Measurements from ENCODE around the gene OTUB2. TPM values are rescaled to one million over a fixed set of nuclear protein-coding genes. Genes with fewer than 3 reads are reported as not detected.

Gene OTUB2
- total RNA-seq, 1 experiment from 2014 or later = 3.4 TPM

Other genes starting within 250 kb of the OTUB2 start
- 0.26 TPM for gene PRIMA1, start 237.9 kb upstream of the OTUB2 start, total RNA-seq (2021; ENCODE audit: unreplicated experiment)
- gene FAM181A, start 99.0 kb upstream of the OTUB2 start, total RNA-seq (2021; ENCODE audit: unreplicated experiment) = not detected
- 0.28 TPM for gene ASB2, start 49.8 kb upstream of the OTUB2 start, total RNA-seq (2021; ENCODE audit: unreplicated experiment)
- not detected for gene CCDC197, start 29.0 kb upstream of the OTUB2 start, total RNA-seq (2021; ENCODE audit: unreplicated experiment)
- 103 TPM for gene DDX24, start 54.9 kb downstream of the OTUB2 start, total RNA-seq (2021; ENCODE audit: unreplicated experiment)
- 19.6 TPM for gene IFI27L1, start 55.0 kb downstream of the OTUB2 start, total RNA-seq (2021; ENCODE audit: unreplicated experiment)
- gene IFI27, start 84.4 kb downstream of the OTUB2 start, total RNA-seq (2021; ENCODE audit: unreplicated experiment) = 2.3 TPM
- gene IFI27L2, start 103.3 kb downstream of the OTUB2 start, total RNA-seq (2021; ENCODE audit: unreplicated experiment) = 13.2 TPM
- gene PPP4R4, start 148.0 kb downstream of the OTUB2 start, total RNA-seq (2021; ENCODE audit: unreplicated experiment) = 1.1 TPM